ENCODE results near the gene VAMP2.

GRCh38 chr17:8133941-8134340 lies 28.8 kb downstream of the VAMP2 start:
- TF ChIP-seq CTCF (IDR thresholded peaks at IDR 0.05; ENCODE audit: insufficient read depth, low read length, poor library complexity, severe bottlenecking) (no peak), EZH2phosphoT487 (conservative IDR thresholded peaks at IDR 0.05; ENCODE audit: low read length) (no peak)
